ENCODE data around the gene DHCR24. TPM values are rescaled to one million over a fixed set of nuclear protein-coding genes. Genes with fewer than 3 reads are reported as not detected.

Gene DHCR24
- total and polyA plus RNA-seq, 2 of the 13 experiments (the other 11 are each of a cell fraction or from before 2014, with no cell fraction given): 374 to 448 TPM

GRCh38 chr1:54865238-54866073 lies 21.5 kb downstream of the DHCR24 start (continued):
- TF ChIP-seq TRIM22 (IDR thresholded peaks at IDR 0.05): no peak
- TF ChIP-seq MYPOP (CRISPR knock-in tag; IDR thresholded peaks at IDR 0.05): no peak
- peak; percentile 51 for TF ChIP-seq MEF2D (CRISPR knock-in tag; IDR thresholded peaks at IDR 0.05)
- no peak for TF ChIP-seq ZSCAN29 (CRISPR knock-in tag; conservative IDR thresholded peaks at IDR 0.05)
- no peak for TF ChIP-seq ZNF816 (CRISPR knock-in tag; IDR thresholded peaks at IDR 0.05; ENCODE audit: borderline replicate concordance)
- TF ChIP-seq NFRKB (IDR thresholded peaks at IDR 0.05): no peak
- peak; percentile 55; the same call in 1 of the 2 replicates for TF ChIP-seq ZFX (CRISPR knock-in tag; IDR thresholded peaks at IDR 0.05; ENCODE audit: low read depth)
- TF ChIP-seq ZNF75D (CRISPR knock-in tag; IDR thresholded peaks at IDR 0.05; ENCODE audit: borderline replicate concordance): no peak
- TF ChIP-seq ZNF44 (CRISPR knock-in tag; IDR thresholded peaks at IDR 0.05): no peak
- TF ChIP-seq HNRNPLL (IDR thresholded peaks at IDR 0.05; ENCODE audit: low read depth, low read length, poor library complexity, severe bottlenecking): no peak
- peak; percentile 78 for TF ChIP-seq TEAD3 (CRISPR knock-in tag; optimal IDR thresholded peaks at IDR 0.05; ENCODE audit: borderline replicate concordance)
- TF ChIP-seq TIGD3 (CRISPR knock-in tag; IDR thresholded peaks at IDR 0.05; ENCODE audit: borderline replicate concordance): no peak
- no peak for TF ChIP-seq RFX3 (CRISPR knock-in tag; IDR thresholded peaks at IDR 0.05)
- TF ChIP-seq POLR2AphosphoS5 (IDR thresholded peaks at IDR 0.05; ENCODE audit: low read depth, low read length): peak; percentile 41; the same call in 1 of the 2 replicates
- no peak for TF ChIP-seq ZNF256 (CRISPR knock-in tag; conservative IDR thresholded peaks at IDR 0.05)
- peak; percentile 84; the same call in 1 of the 2 replicates for TF ChIP-seq ZSCAN5A (CRISPR knock-in tag; IDR thresholded peaks at IDR 0.05; ENCODE audit: borderline replicate concordance)
- TF ChIP-seq ZNF737 (CRISPR knock-in tag; IDR thresholded peaks at IDR 0.05; ENCODE audit: borderline replicate concordance): no peak
- no peak for TF ChIP-seq WIZ (CRISPR knock-in tag; IDR thresholded peaks at IDR 0.05)
- TF ChIP-seq FOXA3 (CRISPR knock-in tag; IDR thresholded peaks at IDR 0.05): peak; percentile 75
- no peak for TF ChIP-seq ZNF329 (CRISPR knock-in tag; IDR thresholded peaks at IDR 0.05; ENCODE audit: low read depth)
- TF ChIP-seq BRCA1 (CRISPR knock-in tag; IDR thresholded peaks at IDR 0.05): no peak
- no peak for TF ChIP-seq NFE2L1 (CRISPR knock-in tag; IDR thresholded peaks at IDR 0.05; ENCODE audit: borderline replicate concordance)
- TF ChIP-seq PRDM4 (CRISPR knock-in tag; IDR thresholded peaks at IDR 0.05; ENCODE audit: borderline replicate concordance): no peak

All from HepG2 (cell line).